Activated CD8-positive, alpha-beta T cell treated with anti-CD3 and anti-CD28 coated beads for 36 hours (primary cell): ENCODE results near the gene ARHGAP18. TPM values are rescaled to one million over a fixed set of nuclear protein-coding genes. Genes with fewer than 3 reads are reported as not detected.

Experiments
- ATAC-seq: fragments of 200-7000 bp; cut with Tn5 transposase; one replicate; pipeline ENCODE4 v1.10.0; 2021; ENCODE audit warnings: mild to moderate bottlenecking, moderate library complexity
- CTCF ChIA-PET: fragments of 350-600 bp; sonication (Branson Sonifier 250); formaldehyde crosslinking; loops from one replicate; lab custom pipeline; 2021; ENCODE audit warnings: antibody characterized with exemption; lab: Charles Lee
- POLR2A ChIA-PET: fragments of 350-600 bp; sonication (Branson Sonifier 250); formaldehyde crosslinking; loops from one replicate; lab custom pipeline; 2021; ENCODE audit warnings: antibody characterized with exemption; lab: Charles Lee
- DNase-seq: peaks from one replicate; pipeline ENCODE4 v3.0.0-alpha.2; 2020
- H3K27ac Mint-ChIP-seq: one replicate; pipeline ENCODE4 v1.8.0; 2021; ENCODE audit warnings: mild to moderate bottlenecking, mixed read lengths
- H3K27me3 Mint-ChIP-seq: one replicate; pipeline ENCODE4 v1.8.0; 2021; ENCODE audit warnings: mixed read lengths
- H3K36me3 Mint-ChIP-seq: one replicate; pipeline ENCODE4 v1.8.0; 2021; ENCODE audit warnings: low read depth, mixed read lengths
- H3K4me1 Mint-ChIP-seq: one replicate; pipeline ENCODE4 v1.8.0; 2021; ENCODE audit warnings: low read depth, mixed read lengths
- H3K4me3 Mint-ChIP-seq: one replicate; pipeline ENCODE4 v1.8.0; 2021; ENCODE audit warnings: mild to moderate bottlenecking, moderate library complexity, mixed read lengths
- H3K9me3 Mint-ChIP-seq: one replicate; pipeline ENCODE4 v1.8.0; 2021; ENCODE audit warnings: mixed read lengths
- intact Hi-C: fragments of 100-400 bp; cut with micrococcal nuclease; formaldehyde crosslinking; loops from one replicate; pipeline ENCODE4 v1.10.0; 2022
- total RNA-seq, 2 experiments: library from RNA; stranded (reverse); gene quantifications; one replicate each; pipeline ENCODE4 v1.2.3, GENCODE V29; 2021
- TF ChIP-seq, protein P1 (sequence below): fragments of 200-600 bp; IDR thresholded peaks from one replicate; pipeline ENCODE4 v1.8.0; 2022; ENCODE audit warnings: antibody characterized with exemption, mild to moderate bottlenecking

ARHGAP18 gene
- total RNA-seq, 2 experiments from 2014 or later, result 8.2 to 9.6 TPM

DNA sequence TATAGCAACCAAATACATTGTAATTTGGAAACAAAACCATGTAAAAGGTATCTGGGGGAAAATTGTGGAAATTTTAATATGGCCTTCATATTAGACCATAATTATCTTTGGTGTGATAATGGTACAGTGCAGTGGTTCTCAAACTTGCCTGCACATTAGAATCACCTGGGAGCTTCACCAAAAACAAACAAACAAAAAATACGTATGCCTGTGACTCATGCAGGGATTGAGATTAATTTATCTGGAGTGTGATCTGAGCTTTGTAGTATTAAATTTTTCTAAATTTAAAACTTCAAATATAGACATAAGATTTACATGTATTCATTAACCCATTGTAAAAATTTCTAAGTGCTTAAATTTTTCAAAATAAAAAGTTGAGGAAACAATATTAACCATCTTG is 31.5 kb downstream of the ARHGAP18 start:
- POLR2A ChIA-PET, result no interaction called here

DNA sequence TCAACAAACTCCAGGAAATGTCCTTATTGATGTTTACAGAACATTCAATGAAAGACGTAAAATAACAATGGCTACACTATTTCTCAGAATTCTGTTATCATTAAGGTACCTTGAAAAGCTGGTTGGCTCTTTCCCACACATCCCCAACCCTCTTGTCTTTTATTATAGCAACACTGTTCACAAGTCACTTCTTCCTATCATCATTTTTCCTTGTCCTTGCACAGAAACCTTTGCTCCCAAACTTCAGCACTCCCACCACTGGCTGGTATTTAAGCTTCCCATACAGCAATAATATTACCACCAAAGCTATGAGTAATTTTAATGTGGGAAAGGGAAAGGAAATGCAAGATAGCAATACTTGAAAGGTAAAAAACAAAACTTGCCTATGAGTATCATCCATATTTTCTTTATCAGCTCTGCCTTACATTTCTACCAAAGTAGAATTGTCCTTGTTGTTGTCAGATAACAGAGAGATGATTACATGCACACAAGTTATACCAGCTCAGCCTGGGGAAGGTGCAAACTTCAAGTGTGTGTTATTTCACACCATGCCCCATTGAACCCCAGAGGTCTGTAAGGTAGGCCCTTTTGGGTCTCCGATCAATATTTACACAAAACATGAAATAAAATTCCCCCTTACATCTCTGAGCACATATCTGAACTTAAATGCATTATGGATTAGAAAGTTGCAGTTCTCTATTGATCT is 32.2 kb downstream of the ARHGAP18 start:
- POLR2A ChIA-PET, result interaction anchor here (0.6 kb wide), 1 partner anchor 351 kb away, joined by 3 read pairs; no protein-coding TSS in a partner anchor
- CTCF ChIA-PET, result interaction anchor here (1.3 to 3.2 kb wide), 4 partner anchors 22 to 80 kb away, joined by 3 to 15 read pairs (median 6); partner anchors contain the start of gene ARHGAP18
- no peaks in the 10 kb centered on the region for H3K27me3 Mint-ChIP-seq
- peaks cover 35% of the 10 kb centered on the region for H3K4me1 Mint-ChIP-seq
- H3K4me3 Mint-ChIP-seq, result no peak overlapping the region
- intact Hi-C loops, result no loop called here
- H3K9me3 Mint-ChIP-seq, result no peaks in the 10 kb centered on the region
- DNase-seq, result no peak
- no peak for ATAC-seq
- no peak overlapping the region for H3K27ac Mint-ChIP-seq
- no peaks in the 10 kb centered on the region for H3K36me3 Mint-ChIP-seq
- TF ChIP-seq, protein P1, sequence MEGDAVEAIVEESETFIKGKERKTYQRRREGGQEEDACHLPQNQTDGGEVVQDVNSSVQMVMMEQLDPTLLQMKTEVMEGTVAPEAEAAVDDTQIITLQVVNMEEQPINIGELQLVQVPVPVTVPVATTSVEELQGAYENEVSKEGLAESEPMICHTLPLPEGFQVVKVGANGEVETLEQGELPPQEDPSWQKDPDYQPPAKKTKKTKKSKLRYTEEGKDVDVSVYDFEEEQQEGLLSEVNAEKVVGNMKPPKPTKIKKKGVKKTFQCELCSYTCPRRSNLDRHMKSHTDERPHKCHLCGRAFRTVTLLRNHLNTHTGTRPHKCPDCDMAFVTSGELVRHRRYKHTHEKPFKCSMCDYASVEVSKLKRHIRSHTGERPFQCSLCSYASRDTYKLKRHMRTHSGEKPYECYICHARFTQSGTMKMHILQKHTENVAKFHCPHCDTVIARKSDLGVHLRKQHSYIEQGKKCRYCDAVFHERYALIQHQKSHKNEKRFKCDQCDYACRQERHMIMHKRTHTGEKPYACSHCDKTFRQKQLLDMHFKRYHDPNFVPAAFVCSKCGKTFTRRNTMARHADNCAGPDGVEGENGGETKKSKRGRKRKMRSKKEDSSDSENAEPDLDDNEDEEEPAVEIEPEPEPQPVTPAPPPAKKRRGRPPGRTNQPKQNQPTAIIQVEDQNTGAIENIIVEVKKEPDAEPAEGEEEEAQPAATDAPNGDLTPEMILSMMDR, result no peak

More for the DNA sequence above, 31.5 kb downstream of the ARHGAP18 start:
- CTCF ChIA-PET, result interaction anchor here (1.3 to 2.5 kb wide), 2 partner anchors 21 to 52 kb away, joined by 3 to 6 read pairs; no protein-coding TSS in a partner anchor
- no peak for ATAC-seq
- intact Hi-C loops, result no loop called here
- H3K4me3 Mint-ChIP-seq, result no peak overlapping the region
- peaks cover 32% of the 10 kb centered on the region for H3K4me1 Mint-ChIP-seq
- H3K36me3 Mint-ChIP-seq, result no peaks in the 10 kb centered on the region
- H3K27me3 Mint-ChIP-seq, result no peaks in the 10 kb centered on the region
- TF ChIP-seq, protein P1, result no peak
- no peak for DNase-seq
- no peak overlapping the region for H3K27ac Mint-ChIP-seq
- no peaks in the 10 kb centered on the region for H3K9me3 Mint-ChIP-seq

DNA sequence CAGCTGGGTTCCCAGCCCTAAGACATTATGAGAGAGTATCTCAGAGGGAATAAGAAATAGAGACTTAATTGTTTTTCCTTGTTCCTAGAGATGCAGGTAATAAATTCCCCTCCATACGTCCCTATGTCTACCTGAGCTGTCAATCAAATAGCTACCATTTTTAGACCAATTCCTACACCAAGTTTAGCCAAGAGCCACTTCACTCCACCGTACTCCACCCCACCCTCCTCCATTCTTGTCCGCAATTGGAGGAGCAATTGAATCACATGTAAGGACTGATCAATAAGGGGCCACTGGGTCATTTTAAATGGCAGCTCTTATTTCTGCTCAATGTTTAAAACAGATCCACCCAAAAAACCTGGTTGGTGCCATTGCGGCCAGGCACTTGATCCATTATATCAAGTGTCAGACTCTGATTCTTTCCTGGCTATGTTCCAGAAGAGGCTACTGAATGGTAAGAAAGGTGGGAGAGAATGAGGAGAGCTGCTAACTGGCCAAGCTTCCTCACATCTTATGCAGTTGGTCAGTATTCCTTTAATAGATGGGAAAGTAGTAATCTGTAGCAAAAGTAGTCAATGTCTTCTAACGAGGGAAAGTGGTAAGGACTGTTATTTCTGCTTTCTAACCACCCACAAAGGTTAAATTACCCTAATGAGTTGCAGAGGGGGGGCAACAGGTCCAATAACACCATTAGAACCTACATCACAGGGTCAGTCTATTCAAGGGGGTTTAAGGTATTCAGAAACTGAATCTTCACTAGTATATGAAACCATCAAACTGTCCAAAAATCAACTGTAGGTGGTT is 34.1 kb downstream of the ARHGAP18 start:
- intact Hi-C loops, result no loop called here
- Mint-ChIP-seq H3K27ac (no peak overlapping the region), H3K9me3 (no peaks in the 10 kb centered on the region), H3K4me1 (peaks cover 44% of the 10 kb centered on the region), H3K4me3 (no peak overlapping the region), H3K27me3 (no peaks in the 10 kb centered on the region), H3K36me3 (no peaks in the 10 kb centered on the region)
- no peak for DNase-seq
- no peak for ATAC-seq
- TF ChIP-seq, protein P1, result no peak
- POLR2A ChIA-PET, result interaction anchor here (0.7 to 1.3 kb wide), 2 partner anchors 12 to 95 kb away, joined by 5 to 6 read pairs; no protein-coding TSS in a partner anchor
- CTCF ChIA-PET, result interaction anchor here (0.9 to 6.0 kb wide), 7 partner anchors 7 to 100 kb away, joined by 3 to 35 read pairs (median 6); partner anchors contain the start of gene ARHGAP18

DNA sequence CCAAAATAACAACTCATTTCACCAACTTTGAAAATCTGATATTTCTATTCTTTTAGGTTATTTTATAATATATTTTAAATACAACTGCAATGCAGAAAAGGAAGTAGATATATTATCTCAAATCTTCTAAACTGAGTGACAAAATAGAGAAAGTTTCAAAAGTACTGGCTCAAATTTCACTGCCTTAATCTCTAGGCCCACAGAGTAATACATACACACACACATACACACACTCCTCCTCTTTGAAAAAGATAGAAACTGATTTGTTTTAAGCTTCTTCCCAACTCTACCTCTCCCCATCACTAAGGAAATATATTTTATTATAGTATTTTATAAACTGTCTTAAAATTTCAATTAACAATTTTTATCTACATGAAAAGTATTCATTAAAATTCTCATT is 36.2 kb downstream of the ARHGAP18 start:
- TF ChIP-seq, protein P1, result no peak
- H3K36me3 Mint-ChIP-seq, result no peaks in the 10 kb centered on the region
- DNase-seq, result no peak
- no peak overlapping the region for H3K4me3 Mint-ChIP-seq
- intact Hi-C loops, result loop anchor here (5.0 kb wide), 4 partner anchors 34 to 181 kb away; no protein-coding TSS in a partner anchor
- no peaks in the 10 kb centered on the region for H3K9me3 Mint-ChIP-seq
- H3K4me1 Mint-ChIP-seq, result peaks cover 47% of the 10 kb centered on the region
- POLR2A ChIA-PET, result interaction anchor here (1.1 to 2.1 kb wide), 2 partner anchors 13 to 75 kb away, joined by 3 to 9 read pairs; no protein-coding TSS in a partner anchor
- ATAC-seq, result no peak
- CTCF ChIA-PET, result interaction anchor here (1.0 to 6.0 kb wide), 5 partner anchors 10 to 347 kb away, joined by 3 to 35 read pairs (median 3); no protein-coding TSS in a partner anchor
- peak overlapping the region; percentile 76 for H3K27ac Mint-ChIP-seq
- H3K27me3 Mint-ChIP-seq, result no peaks in the 10 kb centered on the region
